Activated effector memory CD4-positive, alpha-beta T cell treated with anti-CD3 and anti-CD28 coated beads, Interleukin-2, amount 50 U/mL, for 16 hours (primary cell): ENCODE data around the gene SRA1.

Experiments
- DNase-seq: peaks from one replicate; pipeline ENCODE4 v3.0.0-alpha.2; 2020

SRA1 gene

GRCh38 chr5:140570058-140570457, 12.8 kb upstream of the SRA1 start:
- no peak for DNase-seq

- no peak for DNase-seq
Observed at GRCh38 chr5:140569197-140569596, 11.9 kb upstream of the SRA1 start.

- no peak for DNase-seq
Observed at GRCh38 chr5:140568443-140569063, 11.3 kb upstream of the SRA1 start.

- DNase-seq, result no peak
Observed at GRCh38 chr5:140567871-140568270, 10.6 kb upstream of the SRA1 start.

- no peak for DNase-seq
Observed at GRCh38 chr5:140567136-140567818, 10.0 kb upstream of the SRA1 start.

GRCh38 chr5:140566665-140567064, 9.4 kb upstream of the SRA1 start:
- no peak for DNase-seq

GRCh38 chr5:140565780-140566095, 8.5 kb upstream of the SRA1 start:
- DNase-seq, result no peak

GRCh38 chr5:140565024-140565779, 7.9 kb upstream of the SRA1 start:
- DNase-seq, result no peak

- DNase-seq, result peak; percentile 99
Observed at GRCh38 chr5:140564196-140565023, 7.1 kb upstream of the SRA1 start, which contains the start of the genes APBB3 and SLC35A4. Gene APBB3, minus strand, starts transcription at chr5:140564598. Its CDS starts 353 bp downstream, at chr5:140564245. Gene SLC35A4, plus strand, starts transcription at chr5:140564828. Its CDS starts 2,342 bp downstream, at chr5:140567170.

GRCh38 chr5:140563596-140563995, 6.3 kb upstream of the SRA1 start:
- DNase-seq, result no peak

- DNase-seq, result no peak
Observed at GRCh38 chr5:140561753-140562523, 4.7 kb upstream of the SRA1 start.

GRCh38 chr5:140560227-140560626, 3.0 kb upstream of the SRA1 start:
- DNase-seq, result no peak

GRCh38 chr5:140558542-140558941, 1.3 kb upstream of the SRA1 start:
- DNase-seq, result no peak

GRCh38 chr5:140557965-140558364, 692 bp upstream of the SRA1 start:
- no peak for DNase-seq

GRCh38 chr5:140556438-140556837, 835 bp downstream of the SRA1 start:
- no peak for DNase-seq

GRCh38 chr5:140555747-140556312, 1.4 kb downstream of the SRA1 start:
- DNase-seq, result no peak

GRCh38 chr5:140554454-140554853, 2.8 kb downstream of the SRA1 start:
- DNase-seq, result no peak

- no peak for DNase-seq
Observed at GRCh38 chr5:140553657-140554056, 3.6 kb downstream of the SRA1 start.

- DNase-seq, result no peak
Observed at GRCh38 chr5:140551872-140552271, 5.4 kb downstream of the SRA1 start.

GRCh38 chr5:140550147-140551079, 6.9 kb downstream of the SRA1 start:
- DNase-seq, result no peak
